HCT116 (cell line): ENCODE data around the gene TMEM14A. TPM values are rescaled to one million over a fixed set of nuclear protein-coding genes. Genes with fewer than 3 reads are reported as not detected.

Experiments used
- ATAC-seq: fragments of 200-7000 bp; cut with Tn5 transposase; 2 replicates; pipeline ENCODE4 v1.9.1; 2020; ENCODE audit warnings: mild to moderate bottlenecking, moderate library complexity
- BruUV-seq: library from RNA; stranded (reverse); fragments of 400-500 nt; replicated peaks from 2 replicates; lab custom pipeline; 2021; lab: Mats Ljungman, UMichigan
- CTCF ChIA-PET: fragments of 300-600 bp; sonication (Branson Sonifier 250); formaldehyde crosslinking; loops from one replicate; lab custom pipeline; 2021; ENCODE audit warnings: antibody characterized with exemption; lab: Charles Lee
- POLR2A ChIA-PET: fragments of 300-600, 350-600 bp; sonication (Branson Sonifier 250); formaldehyde crosslinking; loops from one replicate; lab custom pipeline; 2021; ENCODE audit warnings: antibody characterized with exemption; lab: Charles Lee
- RAD21 ChIA-PET, 2 experiments: fragments of 300-600 bp; sonication (Branson Sonifier 250); formaldehyde crosslinking; loops; one replicate each; lab custom pipeline; 2023; ENCODE audit warnings: low total read pairs in 2 of 2; ENCODE audit not compliant: uncharacterized antibody in 2 of 2, unreplicated experiment in 2 of 2, low non-redundant PET in 1 of 2; lab: Charles Lee
- DNase-seq: peaks from one replicate; pipeline ENCODE4 v3.0.0-alpha.2; 2010; ENCODE audit warnings: low read depth, low spot score
- H2AFZ ChIP-seq: fragments of 200-600 bp; shearing (Covaris generic), sonication (generic); 2 replicates; pipeline ENCODE4 v1.6.1; 2017; ENCODE audit warnings: low read depth, mixed run types, mixed read lengths, antibody characterized with exemption, low read length; ENCODE audit not compliant: poor library complexity, severe bottlenecking
- H3K27ac ChIP-seq: 2 replicates; pipeline ENCODE4 v1.5.1; 2012; ENCODE audit warnings: low read depth, low read length
- H3K27me3 ChIP-seq: fragments of 200-600 bp; sonication (generic); 2 replicates; pipeline ENCODE4 v1.6.1; 2016; ENCODE audit warnings: mixed run types, low read length, mixed read lengths; ENCODE audit not compliant: insufficient read depth
- H3K36me3 ChIP-seq, 2 experiments: fragments of 200-500 bp in 1 of 2; fragments of 200-600 bp in 1 of 2; sonication (Bioruptor generic) in 1 of 2; sonication (generic) in 1 of 2; 2 replicates each; pipeline versions ENCODE4 v1.5.1 to v1.6.1; 2014 to 2016; ENCODE audit warnings: low read length in 2 of 2, inconsistent platforms in 1 of 2, mixed read lengths in 1 of 2, mixed run types in 1 of 2; ENCODE audit not compliant: insufficient read depth in 2 of 2, control insufficient read depth in 1 of 2
- H3K4me1 ChIP-seq, 2 experiments: fragments of 200-600 bp in 1 of 2; sonication (generic) in 1 of 2; 2 replicates each; pipeline versions ENCODE4 v1.5.1 to v1.6.1; 2012 to 2017; ENCODE audit warnings: low read length in 2 of 2, inconsistent platforms in 1 of 2, mild to moderate bottlenecking in 1 of 2, mixed read lengths in 1 of 2, mixed run types in 1 of 2, moderate library complexity in 1 of 2; ENCODE audit not compliant: insufficient read depth in 2 of 2, control insufficient read depth in 1 of 2
- H3K4me2 ChIP-seq: fragments of 200-600 bp; sonication (generic); 2 replicates; pipeline ENCODE4 v1.6.1; 2017; ENCODE audit warnings: mixed run types, low read length, mixed read lengths
- H3K4me3 ChIP-seq, 2 experiments: fragments of 200-600 bp in 1 of 2; sonication (generic) in 1 of 2; replicated peaks in 1 of 2; 2 replicates each; pipeline ENCODE4 v1.5.1; 2011 to 2016; ENCODE audit warnings: low read length in 2 of 2, control low read depth in 1 of 2, low read depth in 1 of 2, mild to moderate bottlenecking in 1 of 2, mixed read lengths in 1 of 2, mixed run types in 1 of 2
- H3K79me2 ChIP-seq: fragments of 200-600 bp; sonication (generic); 2 replicates; pipeline ENCODE4 v1.6.1; 2017; ENCODE audit warnings: mild to moderate bottlenecking, mixed run types, low read length, moderate library complexity, mixed read lengths; ENCODE audit not compliant: insufficient read depth
- H3K9ac ChIP-seq: fragments of 200-600 bp; sonication (generic); 2 replicates; pipeline ENCODE4 v1.6.1; 2016; ENCODE audit warnings: low read length, mixed read lengths
- H3K9me2 ChIP-seq: fragments of 200-600 bp; sonication (generic), shearing (Covaris generic); 2 replicates; pipeline ENCODE4 v1.6.1; 2017; ENCODE audit warnings: mixed run types, mild to moderate bottlenecking, moderate library complexity; ENCODE audit not compliant: insufficient read depth
- H3K9me3 ChIP-seq, 2 experiments: fragments of 200-500 bp in 1 of 2; fragments of 200-600 bp in 1 of 2; sonication (Bioruptor generic) in 1 of 2; sonication (generic) in 1 of 2; 2 replicates each; pipeline ENCODE4 v1.6.1; 2014 to 2017; ENCODE audit warnings: low read length in 2 of 2, mixed read lengths in 2 of 2, inconsistent platforms in 1 of 2, low read depth in 1 of 2, mild to moderate bottlenecking in 1 of 2, mixed run types in 1 of 2, moderate library complexity in 1 of 2; ENCODE audit not compliant: control insufficient read depth in 1 of 2, insufficient read depth in 1 of 2
- H4K20me1 ChIP-seq: fragments of 200-600 bp; sonication (generic), shearing (Covaris generic); 2 replicates; pipeline ENCODE4 v1.6.1; 2017; ENCODE audit warnings: mixed run types, mild to moderate bottlenecking, moderate library complexity; ENCODE audit not compliant: insufficient read depth
- CEBPB ChIP-seq: IDR thresholded peaks from 2 replicates; pipeline ENCODE4 v1.6.1; 2012; ENCODE audit warnings: low read depth
- EZH2phosphoT487 ChIP-seq: fragments of 200-600 bp; IDR thresholded peaks from 2 replicates; pipeline ENCODE4 v1.6.1; 2018; ENCODE audit warnings: antibody characterized with exemption, borderline replicate concordance
- FOSL1 ChIP-seq: IDR thresholded peaks from 2 replicates; pipeline ENCODE4 v1.6.1; 2012; ENCODE audit warnings: low read depth
- JUND ChIP-seq: IDR thresholded peaks from 2 replicates; pipeline ENCODE4 v1.6.1; 2012
- MAX ChIP-seq: IDR thresholded peaks from 2 replicates; pipeline ENCODE4 v1.6.1; 2012
- SRF ChIP-seq: IDR thresholded peaks from 2 replicates; pipeline ENCODE4 v1.6.1; 2012; ENCODE audit warnings: low read depth
- YY1 ChIP-seq: IDR thresholded peaks from 2 replicates; pipeline ENCODE4 v1.6.1; 2011; ENCODE audit warnings: low read length, low read depth, moderate library complexity, mild to moderate bottlenecking; ENCODE audit not compliant: insufficient replicate concordance; ENCODE audit errors: extremely low read depth
- ZFX ChIP-seq: fragments of 450-650 bp; IDR thresholded peaks from 2 replicates; pipeline ENCODE4 v1.6.1; 2017
- intact Hi-C: fragments of 100-400 bp; cut with micrococcal nuclease; formaldehyde crosslinking; loops from 2 replicates; pipeline ENCODE4 v1.10.0; 2022
- total RNA-seq: library from RNA; stranded (reverse); gene quantifications from one replicate; pipeline ENCODE4 v1.2.1, GENCODE V29; 2021; ENCODE audit not compliant: unreplicated experiment

Gene TMEM14A
- total RNA-seq, 1 experiment from 2014 or later, result 51.5 TPM

GRCh38 chr6:52720321-52720720 lies 49.4 kb downstream of the TMEM14A start:
- intact Hi-C loops, result no loop called here
- DNase-seq (no peak), ATAC-seq (no peak)
- no peaks in the 10 kb centered on the region for H3K9me2 ChIP-seq
- peaks cover 0 to 7% of the 10 kb centered on the region in 2 experiments; a peak in 1 of 4 replicates for H3K4me1 ChIP-seq
- TF ChIP-seq ZFX, result no peak
- no peak for TF ChIP-seq EZH2phosphoT487
- no peak for TF ChIP-seq YY1
- TF ChIP-seq MAX, result no peak
- no peak overlapping the region for H3K9ac ChIP-seq
- H3K4me2 ChIP-seq, result no peak overlapping the region
- H2AFZ ChIP-seq, result no peak overlapping the region
- no peak overlapping the region for H3K27ac ChIP-seq
- no peaks in the 10 kb centered on the region for H3K36me3 ChIP-seq
- no peaks in the 10 kb centered on the region for H3K9me3 ChIP-seq
- no peaks in the 10 kb centered on the region for H3K27me3 ChIP-seq
- ChIA-PET POLR2A (no interaction called here), CTCF (no interaction called here), RAD21 (no interaction called here)
- no TSS peak for BruUV-seq
- no peaks in the 10 kb centered on the region for H4K20me1 ChIP-seq
- no peak overlapping the region for H3K4me3 ChIP-seq
- H3K79me2 ChIP-seq, result no peaks in the 10 kb centered on the region

- intact Hi-C loops, result loop anchor here (1.0 to 2.0 kb wide), 2 partner anchors 271 to 761 kb away; partner anchors contain the start of gene GSTA4
- H3K9me2 ChIP-seq, result no peaks in the 10 kb centered on the region
- H3K9ac ChIP-seq, result no peak overlapping the region
- no peak overlapping the region for H3K27ac ChIP-seq
- H3K79me2 ChIP-seq, result no peaks in the 10 kb centered on the region
- no TSS peak for BruUV-seq
- POLR2A ChIA-PET, result no interaction called here
- no peaks in the 10 kb centered on the region for H3K27me3 ChIP-seq
- ATAC-seq (no peak), DNase-seq (no peak)
- RAD21 ChIA-PET, result no interaction called here
- peaks cover 0 to 15% of the 10 kb centered on the region in 2 experiments; a peak in 1 of 4 replicates for H3K4me1 ChIP-seq
- H2AFZ ChIP-seq, result peak overlapping the region; percentile 86
- CTCF ChIA-PET, result no interaction called here
- TF ChIP-seq CEBPB (no peak), FOSL1 (no peak), MAX (no peak), JUND (no peak), SRF (no peak)
- no peaks in the 10 kb centered on the region for H3K9me3 ChIP-seq
- H4K20me1 ChIP-seq, result no peaks in the 10 kb centered on the region
- no peak overlapping the region for H3K4me2 ChIP-seq
- H3K36me3 ChIP-seq, result no peaks in the 10 kb centered on the region
- no peak overlapping the region for H3K4me3 ChIP-seq
These were observed 53.1 kb downstream of the TMEM14A start for GRCh38 chr6:52724042-52724405.
